ENCODE results near the gene REC8. TPM values are rescaled to one million over a fixed set of nuclear protein-coding genes. Genes with fewer than 3 reads are reported as not detected.

REC8 gene, protein sequence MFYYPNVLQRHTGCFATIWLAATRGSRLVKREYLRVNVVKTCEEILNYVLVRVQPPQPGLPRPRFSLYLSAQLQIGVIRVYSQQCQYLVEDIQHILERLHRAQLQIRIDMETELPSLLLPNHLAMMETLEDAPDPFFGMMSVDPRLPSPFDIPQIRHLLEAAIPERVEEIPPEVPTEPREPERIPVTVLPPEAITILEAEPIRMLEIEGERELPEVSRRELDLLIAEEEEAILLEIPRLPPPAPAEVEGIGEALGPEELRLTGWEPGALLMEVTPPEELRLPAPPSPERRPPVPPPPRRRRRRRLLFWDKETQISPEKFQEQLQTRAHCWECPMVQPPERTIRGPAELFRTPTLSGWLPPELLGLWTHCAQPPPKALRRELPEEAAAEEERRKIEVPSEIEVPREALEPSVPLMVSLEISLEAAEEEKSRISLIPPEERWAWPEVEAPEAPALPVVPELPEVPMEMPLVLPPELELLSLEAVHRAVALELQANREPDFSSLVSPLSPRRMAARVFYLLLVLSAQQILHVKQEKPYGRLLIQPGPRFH
- polyA plus RNA-seq (6.0 to 9.2 TPM (median 6.3 TPM) in 3 replicates), polyA minus RNA-seq (4.7 to 12.3 TPM (median 7.7 TPM) in 3 replicates)
- polyA plus RNA-seq (2011; ENCODE audit: low read depth), result 3.0 TPM
- polyA plus RNA-seq (2011; cell fraction: cytosol; rRNA removed), result 0.72 and 0.83 TPM in 2 replicates
- polyA plus RNA-seq (2011; cell fraction: nucleus; rRNA removed), result 40.3 and 59.0 TPM in 2 replicates
- 6.1 and 7.6 TPM in 2 replicates for polyA plus RNA-seq (2012; ENCODE audit: low replicate concordance)
- not detected for polyA minus RNA-seq (2011; cell fraction: cytosol; rRNA and poly(A)+ RNA removed)
- 16.4 and 17.7 TPM in 2 replicates for polyA minus RNA-seq (2011; cell fraction: nucleus; rRNA and poly(A)+ RNA removed)

DNA sequence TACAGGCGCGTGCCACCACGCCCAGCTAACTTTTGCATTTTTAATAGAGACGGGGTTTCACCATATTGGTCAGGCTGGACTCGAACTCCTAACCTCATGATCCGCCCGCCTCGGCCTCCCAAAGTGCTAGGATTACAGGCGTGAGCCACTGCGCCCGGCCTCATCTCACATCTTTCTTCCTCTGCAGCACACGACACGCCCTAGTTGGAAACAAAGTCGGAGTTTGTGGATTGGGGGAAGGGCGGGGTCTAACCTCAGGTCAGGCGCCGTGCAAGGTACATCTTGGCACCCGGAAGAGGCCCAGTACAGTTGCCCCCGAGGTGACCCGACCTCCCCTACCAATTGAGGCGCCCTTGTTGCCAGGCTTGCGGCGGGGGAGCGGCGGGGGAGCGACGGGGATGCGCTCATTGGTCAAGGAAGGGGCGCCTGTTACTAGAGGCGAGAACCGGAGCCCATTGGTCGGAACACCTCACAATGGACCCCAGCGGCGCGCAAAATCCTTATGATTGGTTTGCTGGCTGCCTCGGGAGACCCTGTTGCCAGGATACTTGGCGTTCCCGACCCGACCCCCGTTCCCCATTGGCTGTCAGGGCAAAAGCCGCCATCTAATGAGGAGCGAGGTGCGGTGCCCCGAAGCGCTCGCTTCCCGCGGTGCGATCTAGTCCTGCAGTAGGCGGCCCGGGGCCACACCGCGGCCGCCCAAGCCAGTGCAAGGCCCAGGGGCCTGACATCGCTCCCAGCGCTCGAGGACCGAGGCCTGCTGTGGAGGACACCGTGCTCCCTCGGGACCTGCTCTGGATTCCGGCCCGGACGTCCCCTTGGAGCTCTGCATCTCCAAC is at the start of gene REC8:
TSS of gene REC8 (plus strand) at position 659 of the 839 bp plus-strand sequence. CDS start 473 bp downstream, outside the sequence.
- dilution Hi-C loops (cut with MboI; ENCODE audit: extremely low pct_ligation_motif_present, low sequenced_read_pairs), result no loop called here
- Histone ChIP-seq H3K79me2 (ENCODE audit: control insufficient read depth, insufficient read depth, low read length) (no peaks in the 10 kb centered on the region), H3K9me1 (ENCODE audit: control insufficient read depth, extremely low read depth, insufficient read depth, low read length) (no peaks in the 10 kb centered on the region), H3K4me1 (ENCODE audit: control insufficient read depth, extremely low read depth, insufficient read depth, low read length) (no peaks in the 10 kb centered on the region), H3K9ac (ENCODE audit: control insufficient read depth, extremely low read depth, insufficient read depth, low read length) (no peak within 1 kb of the TSS), H2AFZ (ENCODE audit: control insufficient read depth, low read length) (no peak within 1 kb of the TSS), H3K9me3 (ENCODE audit: control insufficient read depth, low read depth, low read length) (no peaks in the 10 kb centered on the region), H3K36me3 (ENCODE audit: control insufficient read depth in 2 of 2, extremely low read depth in 1 of 2, insufficient read depth in 2 of 2, low read length in 2 of 2) (peaks cover 9 to 31% of the 10 kb centered on the region in 2 experiments), H3K4me2 (ENCODE audit: control insufficient read depth, extremely low read depth, insufficient read depth, low read depth, low read length) (no peak within 1 kb of the TSS), H3K27ac (ENCODE audit: control insufficient read depth, insufficient read depth, low read length) (no peak within 1 kb of the TSS), H3K27me3 (ENCODE audit: control insufficient read depth, extremely low read depth, insufficient read depth, low read length) (no peaks in the 10 kb centered on the region), H4K20me1 (ENCODE audit: control insufficient read depth, extremely low read depth, insufficient read depth, low read length) (no peaks in the 10 kb centered on the region), H3K4me3 (ENCODE audit: control insufficient read depth in 2 of 3, extremely low read depth in 1 of 3, insufficient read depth in 2 of 3, low read depth in 1 of 3, low read length in 3 of 3) (no peak within 1 kb of the TSS)
- no peak for FAIRE-seq
- no peak for DNase-seq (ENCODE audit: low read depth, low spot score)
- TF ChIP-seq, protein P1, sequence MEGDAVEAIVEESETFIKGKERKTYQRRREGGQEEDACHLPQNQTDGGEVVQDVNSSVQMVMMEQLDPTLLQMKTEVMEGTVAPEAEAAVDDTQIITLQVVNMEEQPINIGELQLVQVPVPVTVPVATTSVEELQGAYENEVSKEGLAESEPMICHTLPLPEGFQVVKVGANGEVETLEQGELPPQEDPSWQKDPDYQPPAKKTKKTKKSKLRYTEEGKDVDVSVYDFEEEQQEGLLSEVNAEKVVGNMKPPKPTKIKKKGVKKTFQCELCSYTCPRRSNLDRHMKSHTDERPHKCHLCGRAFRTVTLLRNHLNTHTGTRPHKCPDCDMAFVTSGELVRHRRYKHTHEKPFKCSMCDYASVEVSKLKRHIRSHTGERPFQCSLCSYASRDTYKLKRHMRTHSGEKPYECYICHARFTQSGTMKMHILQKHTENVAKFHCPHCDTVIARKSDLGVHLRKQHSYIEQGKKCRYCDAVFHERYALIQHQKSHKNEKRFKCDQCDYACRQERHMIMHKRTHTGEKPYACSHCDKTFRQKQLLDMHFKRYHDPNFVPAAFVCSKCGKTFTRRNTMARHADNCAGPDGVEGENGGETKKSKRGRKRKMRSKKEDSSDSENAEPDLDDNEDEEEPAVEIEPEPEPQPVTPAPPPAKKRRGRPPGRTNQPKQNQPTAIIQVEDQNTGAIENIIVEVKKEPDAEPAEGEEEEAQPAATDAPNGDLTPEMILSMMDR (optimal IDR thresholded peaks at IDR 0.05 in 1 of 3, IDR thresholded peaks at IDR 0.05 in 1 of 3, conservative IDR thresholded peaks at IDR 0.05 in 1 of 3; ENCODE audit: extremely low read depth in 1 of 3, insufficient read depth in 2 of 3, low read length in 3 of 3), result no peak
- no peak for TF ChIP-seq EZH2 (IDR thresholded peaks at IDR 0.05; ENCODE audit: low read length)

DNA sequence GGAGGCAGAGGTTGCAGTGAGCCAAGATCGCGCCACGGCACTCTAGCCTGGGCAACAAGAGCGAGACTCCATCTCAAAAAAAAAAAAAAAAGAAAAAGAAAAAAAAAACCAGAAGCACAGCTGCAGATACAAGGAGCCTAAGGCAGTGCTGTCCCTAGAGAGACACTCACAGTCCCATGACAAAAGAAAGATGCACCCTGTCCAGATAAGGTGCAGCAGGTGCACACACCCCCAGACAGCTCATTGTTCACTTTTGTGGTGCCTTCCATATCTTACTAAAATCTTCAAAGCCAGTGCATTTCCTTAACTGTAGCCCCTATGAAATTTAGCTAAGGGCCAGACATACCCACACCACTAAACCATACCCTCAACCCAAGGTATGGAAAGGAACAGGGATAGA is 49.5 kb upstream of the REC8 start:
- no peak overlapping the region for H3K9ac ChIP-seq (ENCODE audit: control insufficient read depth, extremely low read depth, insufficient read depth, low read length)
- H3K4me3 ChIP-seq (ENCODE audit: control insufficient read depth in 2 of 3, extremely low read depth in 1 of 3, insufficient read depth in 2 of 3, low read depth in 1 of 3, low read length in 3 of 3), result no peak overlapping the region
- dilution Hi-C loops (cut with MboI; ENCODE audit: extremely low pct_ligation_motif_present, low sequenced_read_pairs), result no loop called here
- no peaks in the 10 kb centered on the region for H3K4me1 ChIP-seq (ENCODE audit: control insufficient read depth, extremely low read depth, insufficient read depth, low read length)
- FAIRE-seq (no peak), DNase-seq (ENCODE audit: low read depth, low spot score) (no peak)
- no peaks in the 10 kb centered on the region for H3K9me3 ChIP-seq (ENCODE audit: control insufficient read depth, low read depth, low read length)
- no peak overlapping the region for H2AFZ ChIP-seq (ENCODE audit: control insufficient read depth, low read length)
- no peak overlapping the region for H3K4me2 ChIP-seq (ENCODE audit: control insufficient read depth, extremely low read depth, insufficient read depth, low read depth, low read length)
- H3K27me3 ChIP-seq (ENCODE audit: control insufficient read depth, extremely low read depth, insufficient read depth, low read length), result no peaks in the 10 kb centered on the region
- H3K79me2 ChIP-seq (ENCODE audit: control insufficient read depth, insufficient read depth, low read length), result no peaks in the 10 kb centered on the region
- no peak overlapping the region for H3K27ac ChIP-seq (ENCODE audit: control insufficient read depth, insufficient read depth, low read length)
- H4K20me1 ChIP-seq (ENCODE audit: control insufficient read depth, extremely low read depth, insufficient read depth, low read length), result no peaks in the 10 kb centered on the region
- TF ChIP-seq, protein P1 (optimal IDR thresholded peaks at IDR 0.05 in 1 of 3, IDR thresholded peaks at IDR 0.05 in 1 of 3, conservative IDR thresholded peaks at IDR 0.05 in 1 of 3; ENCODE audit: extremely low read depth in 1 of 3, insufficient read depth in 2 of 3, low read length in 3 of 3), result no peak
- no peak for TF ChIP-seq EZH2 (IDR thresholded peaks at IDR 0.05; ENCODE audit: low read length)
- no peaks in the 10 kb centered on the region for H3K9me1 ChIP-seq (ENCODE audit: control insufficient read depth, extremely low read depth, insufficient read depth, low read length)
- peaks cover 24 to 33% of the 10 kb centered on the region in 2 experiments for H3K36me3 ChIP-seq (ENCODE audit: control insufficient read depth in 2 of 2, extremely low read depth in 1 of 2, insufficient read depth in 2 of 2, low read length in 2 of 2)

All from keratinocyte (primary cell).